ENCODE results near the gene ZNRF3.

The ZNRF3 gene

DNA sequence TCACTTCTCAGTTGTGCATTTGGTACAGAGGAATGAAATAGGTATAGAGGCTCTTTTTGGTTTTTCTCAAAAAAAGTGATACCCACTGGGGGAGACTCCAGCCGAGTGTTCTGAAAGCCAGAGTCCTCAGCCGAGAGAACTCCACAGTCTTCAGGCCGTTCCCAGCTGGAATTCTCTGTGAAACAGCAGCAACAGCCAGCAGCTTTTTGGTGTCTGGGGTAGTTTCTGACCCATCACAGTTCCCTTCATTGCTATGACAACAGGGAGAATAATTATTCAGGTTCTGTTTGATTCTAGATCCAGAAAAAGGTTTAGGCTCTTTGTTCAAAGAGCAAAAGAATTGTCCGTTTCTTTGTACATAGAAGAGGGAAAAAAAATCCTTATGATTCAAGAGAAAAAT is 93.7 kb downstream of the ZNRF3 start:
- POLR2A ChIA-PET (ENCODE audit: low non-redundant PET): no interaction called here
- CTCF ChIA-PET: interaction anchor here (1.3 kb wide), 1 partner anchor 63 kb away, joined by 5 read pairs; no protein-coding TSS in a partner anchor
- H3K27ac ChIP-seq: no peak overlapping the region; the same call in 1 of the 2 replicates
- TF ChIP-seq, protein P1, sequence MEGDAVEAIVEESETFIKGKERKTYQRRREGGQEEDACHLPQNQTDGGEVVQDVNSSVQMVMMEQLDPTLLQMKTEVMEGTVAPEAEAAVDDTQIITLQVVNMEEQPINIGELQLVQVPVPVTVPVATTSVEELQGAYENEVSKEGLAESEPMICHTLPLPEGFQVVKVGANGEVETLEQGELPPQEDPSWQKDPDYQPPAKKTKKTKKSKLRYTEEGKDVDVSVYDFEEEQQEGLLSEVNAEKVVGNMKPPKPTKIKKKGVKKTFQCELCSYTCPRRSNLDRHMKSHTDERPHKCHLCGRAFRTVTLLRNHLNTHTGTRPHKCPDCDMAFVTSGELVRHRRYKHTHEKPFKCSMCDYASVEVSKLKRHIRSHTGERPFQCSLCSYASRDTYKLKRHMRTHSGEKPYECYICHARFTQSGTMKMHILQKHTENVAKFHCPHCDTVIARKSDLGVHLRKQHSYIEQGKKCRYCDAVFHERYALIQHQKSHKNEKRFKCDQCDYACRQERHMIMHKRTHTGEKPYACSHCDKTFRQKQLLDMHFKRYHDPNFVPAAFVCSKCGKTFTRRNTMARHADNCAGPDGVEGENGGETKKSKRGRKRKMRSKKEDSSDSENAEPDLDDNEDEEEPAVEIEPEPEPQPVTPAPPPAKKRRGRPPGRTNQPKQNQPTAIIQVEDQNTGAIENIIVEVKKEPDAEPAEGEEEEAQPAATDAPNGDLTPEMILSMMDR (conservative IDR thresholded peaks at IDR 0.05; ENCODE audit: low read depth): no peak
- no peak for DNase-seq (ENCODE audit: low spot score)

DNA sequence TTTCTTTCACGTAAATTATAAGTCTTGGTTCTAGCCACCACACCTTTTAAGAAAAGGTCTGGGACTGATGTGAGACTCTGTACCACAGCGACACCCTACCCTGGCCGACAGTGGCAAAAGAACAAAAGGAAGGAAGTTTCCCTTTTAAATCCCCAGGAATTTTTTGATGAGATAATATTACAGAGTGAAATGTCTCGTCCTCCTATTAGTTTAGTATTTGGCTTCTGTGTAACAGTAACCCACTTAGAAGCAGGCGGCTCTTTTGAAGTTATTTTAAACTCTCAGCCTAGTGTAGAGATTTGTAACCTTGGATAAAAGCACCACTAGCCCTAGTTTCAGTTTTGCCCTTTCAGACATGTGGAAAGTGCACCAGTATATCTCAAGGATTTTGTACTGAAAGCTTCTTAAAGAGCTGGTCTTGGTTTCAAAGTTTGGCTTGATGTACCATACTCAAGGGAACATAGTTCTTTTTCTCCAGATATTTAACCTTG is 94.2 kb downstream of the ZNRF3 start:
- H3K27ac ChIP-seq: no peak overlapping the region
- ChIA-PET CTCF (no interaction called here), POLR2A (ENCODE audit: low non-redundant PET) (no interaction called here)
- DNase-seq (ENCODE audit: low spot score): no peak
- TF ChIP-seq, protein P1 (conservative IDR thresholded peaks at IDR 0.05; ENCODE audit: low read depth): no peak

DNA sequence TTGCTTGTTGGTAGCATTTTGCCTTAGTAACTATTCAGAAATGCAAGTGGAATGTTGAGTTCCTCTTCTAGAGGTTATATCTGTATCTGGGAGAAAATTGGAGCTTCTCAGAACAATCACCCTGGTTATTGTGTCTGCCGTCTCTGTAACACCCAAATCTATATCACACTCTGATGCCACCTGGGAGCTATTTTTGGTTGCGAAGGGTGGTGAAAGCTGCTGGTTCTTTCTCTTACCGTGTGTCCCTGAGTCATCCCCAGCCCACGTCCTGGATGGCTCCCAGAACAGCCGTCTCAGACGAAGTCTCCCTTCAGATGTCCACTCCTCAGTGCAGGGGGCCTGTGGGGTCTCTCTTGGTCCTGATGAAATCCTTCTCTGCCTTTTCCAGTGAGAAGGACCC is 94.8 kb downstream of the ZNRF3 start:
- TF ChIP-seq, protein P1 (conservative IDR thresholded peaks at IDR 0.05; ENCODE audit: low read depth): no peak
- POLR2A ChIA-PET (ENCODE audit: low non-redundant PET): no interaction called here
- H3K27ac ChIP-seq: no peak overlapping the region
- peak; percentile 31 for DNase-seq (ENCODE audit: low spot score)
- CTCF ChIA-PET: no interaction called here

DNA sequence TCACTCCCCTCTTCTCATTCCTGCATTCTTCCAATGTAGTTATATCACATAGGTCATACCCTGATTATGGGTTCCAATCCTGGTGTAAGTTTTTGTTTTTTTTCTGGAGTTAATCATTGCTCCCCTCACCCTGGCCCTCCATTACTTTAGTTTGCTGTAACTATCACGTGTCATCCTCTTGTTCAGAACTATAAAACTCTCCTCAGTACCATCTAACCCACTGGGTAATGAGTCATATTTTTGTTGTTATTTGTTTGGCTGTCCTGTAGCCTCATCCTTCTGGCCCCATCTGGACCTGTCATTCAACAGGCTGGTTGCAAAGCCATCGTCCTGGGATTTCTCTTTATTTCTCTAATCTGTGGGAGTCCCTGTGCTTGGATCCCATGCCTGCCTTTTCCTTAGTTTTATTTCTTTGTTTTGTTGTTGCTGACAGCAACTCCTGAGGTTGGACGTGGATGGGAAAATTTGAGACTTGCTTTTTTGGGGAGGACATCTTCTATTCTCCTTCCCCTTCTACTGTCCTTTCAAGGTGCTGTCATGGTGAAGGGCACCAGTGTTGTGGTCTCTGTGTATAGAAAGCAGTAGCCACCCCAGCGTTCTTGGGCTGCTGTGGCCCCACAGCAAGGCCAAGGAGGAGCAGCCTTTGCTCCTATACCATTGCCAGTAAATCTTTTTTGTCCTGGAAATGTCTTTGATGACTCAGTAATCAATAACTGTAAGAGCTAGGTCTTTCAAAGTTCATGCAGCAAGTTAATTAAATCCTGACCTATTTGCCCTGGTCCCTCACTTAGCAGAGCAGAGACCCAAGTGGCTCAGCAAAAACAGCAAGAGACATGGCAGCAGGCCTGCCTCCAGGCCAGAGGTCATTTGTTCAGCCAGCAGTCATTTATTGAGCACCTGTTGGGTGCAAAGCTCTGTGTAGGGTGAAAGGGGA is 95.8 kb downstream of the ZNRF3 start:
- TF ChIP-seq, protein P1 (conservative IDR thresholded peaks at IDR 0.05; ENCODE audit: low read depth): no peak
- H3K27ac ChIP-seq: no peak overlapping the region
- ChIA-PET CTCF (interaction anchor here (0.6 kb wide), 1 partner anchor 8 kb away, joined by 3 read pairs; no protein-coding TSS in a partner anchor), POLR2A (ENCODE audit: low non-redundant PET) (no interaction called here)
- DNase-seq (ENCODE audit: low spot score): no peak

DNA sequence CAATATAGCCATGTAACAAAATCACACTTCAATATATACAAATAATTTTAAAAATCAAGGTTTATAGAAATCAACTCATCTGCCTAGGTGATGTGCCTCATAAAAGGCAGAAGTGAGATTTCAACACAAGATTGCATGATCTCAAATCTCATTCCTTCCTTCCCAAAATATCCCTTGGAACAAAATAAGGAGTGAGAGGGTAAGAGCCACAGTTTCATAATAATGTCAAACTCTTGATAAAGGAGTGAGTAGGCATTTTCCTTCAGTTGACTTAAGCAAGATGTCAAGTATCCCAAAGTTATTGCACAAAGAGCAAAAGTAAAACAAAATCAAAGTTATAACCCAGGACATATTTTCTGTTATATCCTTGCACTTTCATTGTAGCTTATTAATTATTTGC is 97.0 kb downstream of the ZNRF3 start:
- POLR2A ChIA-PET (ENCODE audit: low non-redundant PET): no interaction called here
- CTCF ChIA-PET: no interaction called here
- TF ChIP-seq, protein P1 (conservative IDR thresholded peaks at IDR 0.05; ENCODE audit: low read depth): no peak
- no peak overlapping the region for H3K27ac ChIP-seq
- DNase-seq (ENCODE audit: low spot score): no peak

DNA sequence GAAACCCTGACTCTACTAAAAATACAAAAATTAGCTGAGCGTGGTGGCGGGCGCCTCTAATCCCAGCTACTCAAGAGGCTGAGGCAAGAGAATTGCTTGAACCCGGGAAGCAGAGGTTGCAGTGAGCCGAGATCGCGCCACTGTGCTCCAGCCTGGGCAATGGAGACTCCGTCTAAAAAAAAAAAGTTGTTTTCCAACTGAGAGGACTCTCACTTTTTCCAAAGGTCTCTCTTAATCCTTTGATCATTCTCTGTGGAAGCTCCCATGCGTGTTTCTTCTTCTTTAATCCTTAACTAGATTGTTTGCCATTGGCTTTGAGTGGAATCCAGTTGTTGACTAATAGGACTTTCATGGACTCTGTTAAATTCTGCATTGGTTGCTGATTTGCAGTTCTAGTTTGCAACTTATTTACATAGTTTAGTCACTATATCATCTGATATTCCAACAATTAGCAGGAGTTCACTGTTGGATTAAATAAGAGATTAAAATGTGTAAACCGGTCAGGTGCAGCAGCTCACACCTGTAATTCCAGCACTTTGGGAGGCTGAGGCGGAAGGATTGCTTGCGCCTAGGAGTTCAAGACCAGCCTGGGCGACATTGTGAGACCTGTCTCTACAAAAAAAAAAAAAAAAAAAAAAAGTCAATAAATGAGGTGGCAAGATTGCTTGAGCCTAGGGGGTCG is 98.6 kb downstream of the ZNRF3 start:
- POLR2A ChIA-PET (ENCODE audit: low non-redundant PET): no interaction called here
- TF ChIP-seq, protein P1 (conservative IDR thresholded peaks at IDR 0.05; ENCODE audit: low read depth): no peak
- no peak overlapping the region for H3K27ac ChIP-seq
- CTCF ChIA-PET: interaction anchor here (0.7 kb wide), 1 partner anchor 87 kb away, joined by 3 read pairs; no protein-coding TSS in a partner anchor
- DNase-seq (ENCODE audit: low spot score): no peak
